ENCODE results near the gene SAMD8.
"Not testable (repeated sequence)": the region's sequence is repeated elsewhere in the genome, so short reads cannot be mapped to it uniquely, and the experiment has no call there.

The SAMD8 gene

GRCh38 chr10:75197066-75197465 is 85.6 kb downstream of the SAMD8 start:
- TF ChIP-seq CTCF (IDR thresholded peaks at IDR 0.05; ENCODE audit: low read depth, low read length) = no peak
- no peak for TF ChIP-seq MYC (IDR thresholded peaks at IDR 0.05; ENCODE audit: low read depth, low read length)
- no peak for TF ChIP-seq POLR2A (IDR thresholded peaks at IDR 0.05; ENCODE audit: extremely low read depth, insufficient read length)
- TF ChIP-seq, protein P1, sequence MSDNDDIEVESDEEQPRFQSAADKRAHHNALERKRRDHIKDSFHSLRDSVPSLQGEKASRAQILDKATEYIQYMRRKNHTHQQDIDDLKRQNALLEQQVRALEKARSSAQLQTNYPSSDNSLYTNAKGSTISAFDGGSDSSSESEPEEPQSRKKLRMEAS (IDR thresholded peaks at IDR 0.05; ENCODE audit: low read depth, low read length) = no peak
- no peak for DNase-seq (ENCODE audit: low read depth)
- H3K4me3 ChIP-seq (ENCODE audit: low read depth, low read length) = no peak overlapping the region

GRCh38 chr10:75197906-75198305 is 86.5 kb downstream of the SAMD8 start:
- H3K4me3 ChIP-seq (ENCODE audit: low read depth, low read length) = no peak overlapping the region
- TF ChIP-seq, protein P1 (IDR thresholded peaks at IDR 0.05; ENCODE audit: low read depth, low read length) = no peak
- TF ChIP-seq CTCF (IDR thresholded peaks at IDR 0.05; ENCODE audit: low read depth, low read length) (no peak), POLR2A (IDR thresholded peaks at IDR 0.05; ENCODE audit: extremely low read depth, insufficient read length) (no peak), MYC (IDR thresholded peaks at IDR 0.05; ENCODE audit: low read depth, low read length) (no peak)
- DNase-seq (ENCODE audit: low read depth) = no peak

DNA sequence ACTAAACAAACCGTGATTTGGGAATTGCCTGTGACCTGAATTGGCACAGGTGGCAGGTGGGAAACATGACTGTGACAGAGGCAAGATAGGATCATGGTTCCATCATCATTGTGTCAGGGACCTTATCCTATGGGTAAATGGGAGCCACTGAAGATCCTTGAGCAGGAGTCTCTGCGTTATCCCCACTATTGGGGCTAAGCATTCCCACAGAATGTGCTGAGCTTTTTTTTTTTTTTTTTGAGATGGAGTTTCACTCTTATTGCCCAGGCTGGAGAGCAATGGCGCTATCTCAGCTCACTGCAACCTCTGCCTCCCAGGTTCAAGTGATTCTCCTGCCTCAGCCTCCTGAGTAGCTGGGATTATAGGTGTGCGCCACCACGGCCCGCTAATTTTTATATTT is 88.5 kb downstream of the SAMD8 start:
- H3K4me3 ChIP-seq (ENCODE audit: low read depth, low read length); DNase-seq (ENCODE audit: low read depth): not testable (repeated sequence)

- no peak overlapping the region for H3K4me3 ChIP-seq (ENCODE audit: low read depth, low read length)
- DNase-seq (ENCODE audit: low read depth) = no peak
- no peak for TF ChIP-seq CTCF (IDR thresholded peaks at IDR 0.05; ENCODE audit: low read depth, low read length)
- TF ChIP-seq, protein P1 (IDR thresholded peaks at IDR 0.05; ENCODE audit: low read depth, low read length) = no peak
- TF ChIP-seq POLR2A (IDR thresholded peaks at IDR 0.05; ENCODE audit: extremely low read depth, insufficient read length) = no peak
- TF ChIP-seq MYC (IDR thresholded peaks at IDR 0.05; ENCODE audit: low read depth, low read length) = no peak
Observed at GRCh38 chr10:75201793-75202307, 90.4 kb downstream of the SAMD8 start.

DNA sequence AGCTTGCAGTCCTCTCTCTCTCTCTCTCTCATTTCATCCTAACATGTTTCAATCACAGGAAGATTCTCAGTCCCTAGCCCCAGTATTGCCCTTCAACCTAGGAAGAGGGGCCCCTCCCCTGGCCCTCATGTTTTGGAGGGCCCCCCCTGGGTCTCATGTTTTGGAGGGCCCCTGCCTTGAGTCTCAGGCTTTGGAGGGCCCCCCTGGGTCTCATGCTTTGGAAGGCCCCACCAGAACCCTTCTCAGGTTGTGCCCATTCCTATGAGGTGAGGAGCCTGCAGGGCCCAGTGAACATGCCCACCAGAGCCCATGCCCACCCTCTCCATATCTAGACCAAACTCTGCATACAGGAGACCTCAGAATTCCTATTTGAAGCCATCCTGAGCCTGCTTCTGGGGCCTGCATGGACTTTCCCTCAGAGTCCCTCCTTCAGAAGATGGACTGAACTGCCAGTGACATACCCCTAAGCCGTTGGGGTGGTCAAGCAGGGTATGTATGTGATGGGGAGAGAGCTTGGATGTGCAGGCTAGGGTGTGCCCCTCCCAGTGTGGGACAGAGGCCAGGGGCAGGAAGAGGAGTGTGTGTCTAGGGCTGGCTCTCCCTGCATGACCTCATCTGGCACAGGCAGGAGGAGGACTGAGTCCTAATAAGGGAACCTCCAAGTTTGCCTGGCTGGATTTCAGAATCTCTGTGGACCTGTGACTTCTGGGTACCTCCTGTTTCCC is 91.0 kb downstream of the SAMD8 start:
- DNase-seq (ENCODE audit: low read depth) = no peak
- no peak for TF ChIP-seq CTCF (IDR thresholded peaks at IDR 0.05; ENCODE audit: low read depth, low read length)
- no peak overlapping the region for H3K4me3 ChIP-seq (ENCODE audit: low read depth, low read length)

DNA sequence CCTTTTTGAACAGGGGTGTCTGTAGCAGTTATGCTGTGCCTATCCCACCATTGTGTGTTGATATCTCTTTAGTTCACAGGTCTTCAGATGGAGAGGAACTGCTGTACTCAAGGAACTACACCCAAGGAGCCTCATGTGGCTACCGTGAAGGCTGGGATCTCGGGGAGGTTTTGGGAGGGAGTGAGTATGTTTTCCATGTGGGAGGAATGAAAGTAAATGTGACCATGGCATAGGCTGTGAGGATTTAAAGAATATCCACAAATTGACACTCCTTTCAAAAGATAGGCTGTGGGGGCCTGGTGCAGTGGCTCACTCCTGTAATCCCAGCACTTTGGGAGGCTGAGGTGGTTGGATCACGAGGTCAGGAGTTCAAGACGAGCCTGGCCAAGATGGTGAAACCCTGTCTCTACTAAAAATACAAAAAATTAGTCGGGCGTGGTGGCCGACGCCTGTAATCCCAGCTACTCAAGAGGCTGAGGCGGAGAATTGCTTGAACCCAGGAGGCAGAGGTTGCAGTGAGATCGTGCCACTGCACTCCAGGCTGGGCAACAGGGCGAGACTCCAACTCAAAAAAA is 91.7 kb downstream of the SAMD8 start:
- H3K4me3 ChIP-seq (ENCODE audit: low read depth, low read length) = not testable (repeated sequence)

DNA sequence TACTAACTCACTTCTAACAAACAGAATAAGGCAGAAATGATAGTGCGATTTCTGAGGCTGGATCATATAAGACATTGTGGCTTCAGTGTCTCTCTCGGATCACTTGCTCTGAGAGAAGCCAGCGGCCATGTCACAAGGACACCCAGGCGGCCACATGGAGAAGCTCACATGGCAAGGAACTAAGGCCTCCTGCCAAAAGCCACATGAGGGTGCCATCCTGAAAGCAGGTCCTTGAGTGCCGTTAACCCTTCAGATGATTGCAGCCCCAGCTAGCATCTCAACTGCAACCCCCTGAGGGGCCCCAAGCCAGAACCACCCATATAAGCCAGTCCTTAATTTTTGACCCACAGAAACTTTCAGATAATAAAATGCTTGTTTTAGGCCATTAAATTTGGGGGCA is 92.3 kb downstream of the SAMD8 start:
- no peak for DNase-seq (ENCODE audit: low read depth)
- no peak overlapping the region for H3K4me3 ChIP-seq (ENCODE audit: low read depth, low read length)
- TF ChIP-seq POLR2A (IDR thresholded peaks at IDR 0.05; ENCODE audit: extremely low read depth, insufficient read length) (no peak), MYC (IDR thresholded peaks at IDR 0.05; ENCODE audit: low read depth, low read length) (0 out of 2 replicates have a peak, but pooled peaks have one; percentile 23), CTCF (IDR thresholded peaks at IDR 0.05; ENCODE audit: low read depth, low read length) (no peak)
- TF ChIP-seq, protein P1 (IDR thresholded peaks at IDR 0.05; ENCODE audit: low read depth, low read length) = no peak

More for the DNA sequence above, 91.7 kb downstream of the SAMD8 start:
- DNase-seq (ENCODE audit: low read depth) = not testable (repeated sequence)
